GM23338 (cell line): ENCODE data around the gene USP37. TPM values are rescaled to one million over a fixed set of nuclear protein-coding genes. Genes with fewer than 3 reads are reported as not detected.

Experiments
- ATAC-seq: fragments of 200-7000 bp; cut with Tn5 transposase; 3 replicates; pipeline ENCODE4 v1.9.1; 2020
- DNase-seq: peaks from one replicate; pipeline ENCODE4 v3.0.0-alpha.2; 2015; ENCODE audit warnings: low spot score
- H2AFZ ChIP-seq: fragments of 200-600 bp; sonication (generic); 2 replicates; pipeline ENCODE4 v1.8.0; 2016; ENCODE audit warnings: antibody characterized with exemption, mild to moderate bottlenecking, moderate library complexity
- H3F3A ChIP-seq: fragments of 200-600 bp; sonication (generic); replicated peaks from 2 replicates; pipeline ENCODE4 v1.8.0; 2017; ENCODE audit warnings: antibody characterized with exemption, mixed run types, low read depth
- H3K27ac ChIP-seq: fragments of 200-600 bp; sonication (generic); 2 replicates; pipeline ENCODE4 v1.6.1; 2016; ENCODE audit warnings: low read depth
- H3K27me3 ChIP-seq: fragments of 200-600 bp; sonication (generic); 2 replicates; pipeline ENCODE4 v1.8.0; 2016; ENCODE audit warnings: mild to moderate bottlenecking, mixed run types, moderate library complexity; ENCODE audit not compliant: insufficient read depth
- H3K36me3 ChIP-seq: fragments of 200-600 bp; sonication (generic); 2 replicates; pipeline ENCODE4 v1.8.0; 2016; ENCODE audit warnings: mild to moderate bottlenecking; ENCODE audit not compliant: insufficient read depth
- H3K4me1 ChIP-seq: fragments of 200-600 bp; sonication (generic); 2 replicates; pipeline ENCODE4 v1.8.0; 2016; ENCODE audit warnings: mild to moderate bottlenecking, moderate library complexity; ENCODE audit not compliant: insufficient read depth
- H3K4me2 ChIP-seq: fragments of 200-600 bp; sonication (generic); 2 replicates; pipeline ENCODE4 v1.7.1; 2017; ENCODE audit warnings: mixed run types
- H3K4me3 ChIP-seq: fragments of 200-600 bp; sonication (generic); 2 replicates; pipeline ENCODE4 v1.6.1; 2016; ENCODE audit warnings: mixed run types
- H3K79me2 ChIP-seq: fragments of 200-600 bp; sonication (generic); replicated peaks from 2 replicates; pipeline ENCODE4 v1.8.0; 2017; ENCODE audit warnings: mild to moderate bottlenecking; ENCODE audit not compliant: insufficient read depth
- H3K9me2 ChIP-seq: fragments of 200-600 bp; sonication (generic); 2 replicates; pipeline ENCODE4 v1.8.0; 2017; ENCODE audit not compliant: insufficient read depth
- H4K20me1 ChIP-seq: fragments of 200-600 bp; sonication (generic); replicated peaks from 2 replicates; pipeline ENCODE4 v1.8.0; 2017; ENCODE audit warnings: mild to moderate bottlenecking; ENCODE audit not compliant: insufficient read depth
- H3K27ac Mint-ChIP-seq: 2 replicates; pipeline ENCODE4 v1.8.0; 2020; ENCODE audit warnings: inconsistent platforms, mild to moderate bottlenecking, moderate library complexity, mixed read lengths
- H3K27me3 Mint-ChIP-seq: 3 replicates; pipeline ENCODE4 v1.8.0; 2022; ENCODE audit warnings: low read depth, mild to moderate bottlenecking, moderate library complexity, mixed read lengths, inconsistent platforms; ENCODE audit not compliant: insufficient read depth, poor library complexity
- H3K36me3 Mint-ChIP-seq: 3 replicates; pipeline ENCODE4 v1.8.0; 2021; ENCODE audit warnings: low read depth, mild to moderate bottlenecking, inconsistent platforms, moderate library complexity, mixed read lengths
- H3K4me1 Mint-ChIP-seq: 3 replicates; pipeline ENCODE4 v1.8.0; 2020; ENCODE audit warnings: mild to moderate bottlenecking, inconsistent platforms, mixed read lengths
- H3K4me3 Mint-ChIP-seq: 3 replicates; pipeline ENCODE4 v1.8.0; 2021; ENCODE audit warnings: moderate library complexity, mild to moderate bottlenecking, inconsistent platforms, mixed read lengths
- H3K9me3 Mint-ChIP-seq: 3 replicates; pipeline ENCODE4 v1.8.0; 2020; ENCODE audit warnings: moderate library complexity, mild to moderate bottlenecking, inconsistent platforms, mixed read lengths
- CREB1 ChIP-seq: fragments of 250-450 bp; sonication (Bioruptor Pico); IDR thresholded peaks from 2 replicates; pipeline ENCODE4 v1.5.0; 2020; ENCODE audit warnings: low read depth, mild to moderate bottlenecking, moderate library complexity
- CTCF ChIP-seq, 2 experiments: fragments of 200-600 bp in 1 of 2; sonication (generic) in 1 of 2; conservative IDR thresholded peaks; 2 replicates each; pipeline versions ENCODE4 v1.5.1 to v1.6.1; 2016 to 2017; ENCODE audit warnings: antibody characterized with exemption in 2 of 2, low read depth in 2 of 2, mild to moderate bottlenecking in 2 of 2, moderate library complexity in 1 of 2
- EZH2phosphoT487 ChIP-seq: fragments of 200-600 bp; sonication (generic); IDR thresholded peaks from one replicate; pipeline ENCODE4 v1.8.1; 2018; ENCODE audit warnings: antibody characterized with exemption; ENCODE audit not compliant: unreplicated experiment
- NANOG ChIP-seq: IDR thresholded peaks from 2 replicates; pipeline ENCODE4 v1.6.1; 2016; ENCODE audit warnings: antibody characterized with exemption, borderline replicate concordance
- POLR2AphosphoS5 ChIP-seq: IDR thresholded peaks from 2 replicates; pipeline ENCODE4 v1.6.1; 2016; ENCODE audit warnings: antibody characterized with exemption, low read depth
- ZNF114 ChIP-seq: fragments of 250-450 bp; sonication (Bioruptor Pico); IDR thresholded peaks from 2 replicates; pipeline ENCODE4 v1.5.0; 2020; ENCODE audit warnings: mild to moderate bottlenecking, moderate library complexity
- ZNF462 ChIP-seq: fragments of 250-450 bp; sonication (Bioruptor Pico); IDR thresholded peaks from 2 replicates; pipeline ENCODE4 v1.5.0; 2020; ENCODE audit warnings: mild to moderate bottlenecking, moderate library complexity
- polyA plus RNA-seq: library from polyadenylated mRNA; unstranded; fragments of >200 nt; fragmentation: Nextera tagmentation; extraction: Ambion mirVana; gene quantifications from 2 replicates; pipeline ENCODE4 v1.2.1, GENCODE V29; 2016
- total RNA-seq: library from RNA; depleted of rRNA; stranded (reverse); fragments of >200 nt; shearing (Covaris generic); gene quantifications from 2 replicates; pipeline ENCODE4 v1.2.3, GENCODE V29; 2014

The USP37 gene
- total and polyA plus RNA-seq, 2 experiments from 2014 or later, result 8.2 to 21.0 TPM

DNA sequence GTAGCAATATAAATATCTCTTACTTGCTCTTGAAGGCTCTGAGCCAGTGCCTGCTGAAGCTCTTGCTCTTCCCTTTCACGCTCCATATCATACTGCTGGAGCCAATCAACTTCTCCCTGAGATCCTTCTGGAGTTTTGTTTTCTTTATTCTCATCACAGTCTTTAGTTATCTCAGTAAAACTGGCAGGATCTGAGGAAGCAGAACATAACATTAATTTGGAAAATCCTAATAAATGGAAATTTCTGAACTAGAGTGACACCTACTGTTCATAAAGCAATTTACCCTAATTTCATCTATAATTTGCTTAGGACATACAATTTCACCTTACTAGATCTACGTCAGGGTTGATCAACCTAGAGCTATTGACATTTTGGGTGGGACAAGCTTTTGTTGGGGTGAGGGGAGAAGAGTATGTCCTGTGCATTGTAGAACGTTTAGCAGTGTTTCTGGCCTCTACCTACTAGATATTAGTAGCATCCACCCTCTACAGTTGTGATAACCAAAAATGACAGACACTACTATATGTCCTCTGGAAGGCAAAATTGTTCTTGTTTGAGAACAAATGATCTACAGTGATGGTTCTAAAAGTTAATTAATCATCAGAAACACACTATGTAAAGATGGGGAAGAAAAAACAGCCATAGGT, 102.0 kb downstream of the USP37 start:
- H3K27me3 Mint-ChIP-seq, result no peaks in the 10 kb centered on the region
- ATAC-seq, result no peak
- no peak overlapping the region for H3K4me3 ChIP-seq
- H3K27ac Mint-ChIP-seq, result no peak overlapping the region; the same call in 1 of the 2 replicates
- no peak overlapping the region for H3K4me2 ChIP-seq
- no peaks in the 10 kb centered on the region for H3K9me2 ChIP-seq
- no peaks in the 10 kb centered on the region for H3K4me1 Mint-ChIP-seq
- H4K20me1 ChIP-seq, result peaks cover 4% of the 10 kb centered on the region; the same call in 1 of the 2 replicates
- H3K36me3 Mint-ChIP-seq, result peaks cover 49% of the 10 kb centered on the region
- H3K27ac ChIP-seq, result no peak overlapping the region
- H3F3A ChIP-seq, result no peaks in the 10 kb centered on the region
- no peaks in the 10 kb centered on the region for H3K79me2 ChIP-seq
- TF ChIP-seq EZH2phosphoT487, result no peak
- no peak for TF ChIP-seq CREB1 (CRISPR knock-in tag)
- TF ChIP-seq POLR2AphosphoS5, result no peak
- no peak for TF ChIP-seq NANOG
- no peak for TF ChIP-seq ZNF114 (CRISPR knock-in tag)
- no peak for TF ChIP-seq ZNF462 (CRISPR knock-in tag)
- peak in 1 of 2 experiments; percentile 54; a peak in 3 of 4 replicates for TF ChIP-seq CTCF (conservative IDR thresholded peaks at IDR 0.05; ENCODE audit: low read depth in 2 of 2)
- no peak overlapping the region for H2AFZ ChIP-seq
- H3K36me3 ChIP-seq, result no peaks in the 10 kb centered on the region; the same call in none of the 2 replicates
- no peaks in the 10 kb centered on the region; the same call in 2 of the 3 replicates for H3K9me3 Mint-ChIP-seq
- DNase-seq, result peak; percentile 17
- no peak overlapping the region for H3K4me3 Mint-ChIP-seq
- no peaks in the 10 kb centered on the region for H3K27me3 ChIP-seq
- no peaks in the 10 kb centered on the region for H3K4me1 ChIP-seq
